ENCODE data around the gene OVAAL.

OVAAL gene

GRCh38 chr1:180600343-180600742 is 41.6 kb downstream of the OVAAL start:
- no peaks in the 10 kb centered on the region for H3K9me2 ChIP-seq (replicated peaks; ENCODE audit: insufficient read depth, low read length)
- H2AFZ ChIP-seq (ENCODE audit: low read depth, low read length, severe bottlenecking) = no peak overlapping the region
- H3K27ac ChIP-seq (ENCODE audit: low read depth, low read length) = no peak overlapping the region
- H3K9me3 ChIP-seq (ENCODE audit: insufficient read depth, low read length) = no peaks in the 10 kb centered on the region
- no peaks in the 10 kb centered on the region for H3F3A ChIP-seq (ENCODE audit: insufficient read depth)
- TF ChIP-seq, protein P1, sequence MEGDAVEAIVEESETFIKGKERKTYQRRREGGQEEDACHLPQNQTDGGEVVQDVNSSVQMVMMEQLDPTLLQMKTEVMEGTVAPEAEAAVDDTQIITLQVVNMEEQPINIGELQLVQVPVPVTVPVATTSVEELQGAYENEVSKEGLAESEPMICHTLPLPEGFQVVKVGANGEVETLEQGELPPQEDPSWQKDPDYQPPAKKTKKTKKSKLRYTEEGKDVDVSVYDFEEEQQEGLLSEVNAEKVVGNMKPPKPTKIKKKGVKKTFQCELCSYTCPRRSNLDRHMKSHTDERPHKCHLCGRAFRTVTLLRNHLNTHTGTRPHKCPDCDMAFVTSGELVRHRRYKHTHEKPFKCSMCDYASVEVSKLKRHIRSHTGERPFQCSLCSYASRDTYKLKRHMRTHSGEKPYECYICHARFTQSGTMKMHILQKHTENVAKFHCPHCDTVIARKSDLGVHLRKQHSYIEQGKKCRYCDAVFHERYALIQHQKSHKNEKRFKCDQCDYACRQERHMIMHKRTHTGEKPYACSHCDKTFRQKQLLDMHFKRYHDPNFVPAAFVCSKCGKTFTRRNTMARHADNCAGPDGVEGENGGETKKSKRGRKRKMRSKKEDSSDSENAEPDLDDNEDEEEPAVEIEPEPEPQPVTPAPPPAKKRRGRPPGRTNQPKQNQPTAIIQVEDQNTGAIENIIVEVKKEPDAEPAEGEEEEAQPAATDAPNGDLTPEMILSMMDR (IDR thresholded peaks at IDR 0.05; ENCODE audit: insufficient read depth, low read length, poor library complexity, severe bottlenecking) = no peak
- no peak for TF ChIP-seq EZH2phosphoT487 (conservative IDR thresholded peaks at IDR 0.05; ENCODE audit: low read length)
- no peaks in the 10 kb centered on the region for H3K36me3 ChIP-seq (ENCODE audit: low read length)
- no peak overlapping the region for H3K4me3 ChIP-seq (ENCODE audit: insufficient read depth, low read length, poor library complexity, severe bottlenecking)
- no peak overlapping the region for H3K4me2 ChIP-seq (ENCODE audit: low read depth, low read length, poor library complexity, severe bottlenecking)
- H4K20me1 ChIP-seq (ENCODE audit: low read depth, low read length) = no peaks in the 10 kb centered on the region
- H3K27me3 ChIP-seq (ENCODE audit: low read length) = no peaks in the 10 kb centered on the region
- no peak overlapping the region for H3K9ac ChIP-seq (ENCODE audit: low read length)
- no peaks in the 10 kb centered on the region for H3K79me2 ChIP-seq (ENCODE audit: insufficient read depth, low read length)

DNA sequence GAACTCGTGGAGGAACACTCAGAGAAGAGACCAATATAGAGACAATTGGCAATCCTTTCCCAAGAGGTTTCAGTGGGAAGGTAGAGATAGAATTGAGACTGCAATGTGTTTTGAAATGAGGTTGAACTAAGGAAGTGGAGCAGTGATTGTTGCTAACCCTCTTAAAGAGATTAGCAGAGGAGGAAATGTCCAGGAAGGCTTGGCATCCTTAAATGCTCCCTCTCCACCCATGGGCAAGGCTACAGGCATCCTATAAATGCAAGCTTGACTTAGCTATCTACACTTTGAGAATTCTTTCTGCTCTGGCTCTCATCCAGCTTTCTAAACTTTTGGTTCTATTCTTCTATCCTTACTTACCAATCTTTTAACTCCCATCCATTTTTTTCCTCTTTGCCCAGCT is 42.7 kb downstream of the OVAAL start:
- Histone ChIP-seq H3K9me3 (ENCODE audit: insufficient read depth, low read length) (no peaks in the 10 kb centered on the region), H3K27ac (ENCODE audit: low read depth, low read length) (no peak overlapping the region), H3K9ac (ENCODE audit: low read length) (no peak overlapping the region), H3K4me3 (ENCODE audit: insufficient read depth, low read length, poor library complexity, severe bottlenecking) (no peak overlapping the region), H3F3A (ENCODE audit: insufficient read depth) (no peaks in the 10 kb centered on the region), H3K9me2 (replicated peaks; ENCODE audit: insufficient read depth, low read length) (no peaks in the 10 kb centered on the region), H4K20me1 (ENCODE audit: low read depth, low read length) (no peaks in the 10 kb centered on the region), H3K79me2 (ENCODE audit: insufficient read depth, low read length) (no peaks in the 10 kb centered on the region), H3K27me3 (ENCODE audit: low read length) (no peaks in the 10 kb centered on the region), H2AFZ (ENCODE audit: low read depth, low read length, severe bottlenecking) (no peak overlapping the region), H3K4me2 (ENCODE audit: low read depth, low read length, poor library complexity, severe bottlenecking) (no peak overlapping the region), H3K36me3 (ENCODE audit: low read length) (no peaks in the 10 kb centered on the region)
- no peak for TF ChIP-seq EZH2phosphoT487 (conservative IDR thresholded peaks at IDR 0.05; ENCODE audit: low read length)
- TF ChIP-seq, protein P1 (IDR thresholded peaks at IDR 0.05; ENCODE audit: insufficient read depth, low read length, poor library complexity, severe bottlenecking) = no peak

DNA sequence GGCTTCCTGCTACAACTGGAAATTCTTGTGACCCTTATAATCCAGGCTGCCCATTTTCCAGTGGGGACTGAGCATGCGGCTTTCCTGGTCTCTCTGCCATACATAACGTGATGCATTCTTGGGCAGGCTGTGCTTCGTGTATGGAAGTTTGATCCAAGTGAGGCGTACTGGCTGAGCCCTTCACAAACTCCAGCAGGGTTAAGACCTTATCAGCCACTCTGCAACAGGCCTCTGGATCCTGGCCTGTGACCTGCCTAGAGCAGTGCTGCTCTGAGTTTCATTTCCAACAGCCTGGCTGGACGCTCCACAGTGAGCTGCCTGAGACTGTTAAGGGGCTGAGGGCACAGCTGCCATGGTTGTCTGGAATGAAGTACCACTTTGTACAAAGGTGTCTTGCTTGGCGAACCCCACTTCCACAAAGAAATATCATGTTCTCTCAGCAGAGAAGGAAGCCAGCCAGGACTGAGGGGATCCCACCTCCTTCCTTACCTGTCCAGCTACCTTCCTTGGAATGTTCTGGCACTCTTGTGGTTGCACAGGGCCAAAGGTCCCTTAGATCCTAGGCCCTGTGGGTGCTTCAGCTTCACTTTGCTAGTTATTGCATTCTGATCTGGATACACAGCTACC is 44.6 kb downstream of the OVAAL start:
- H3K36me3 ChIP-seq (ENCODE audit: low read length) = no peaks in the 10 kb centered on the region
- H2AFZ ChIP-seq (ENCODE audit: low read depth, low read length, severe bottlenecking) = no peak overlapping the region
- no peaks in the 10 kb centered on the region for H3K9me2 ChIP-seq (replicated peaks; ENCODE audit: insufficient read depth, low read length)
- no peaks in the 10 kb centered on the region for H3K27me3 ChIP-seq (ENCODE audit: low read length)
- H3K9me3 ChIP-seq (ENCODE audit: insufficient read depth, low read length) = no peaks in the 10 kb centered on the region
- no peak overlapping the region for H3K9ac ChIP-seq (ENCODE audit: low read length)
- H3K79me2 ChIP-seq (ENCODE audit: insufficient read depth, low read length) = no peaks in the 10 kb centered on the region
- H3F3A ChIP-seq (ENCODE audit: insufficient read depth) = no peaks in the 10 kb centered on the region
- H3K27ac ChIP-seq (ENCODE audit: low read depth, low read length) = no peak overlapping the region
- no peak overlapping the region for H3K4me2 ChIP-seq (ENCODE audit: low read depth, low read length, poor library complexity, severe bottlenecking)
- H3K4me3 ChIP-seq (ENCODE audit: insufficient read depth, low read length, poor library complexity, severe bottlenecking) = no peak overlapping the region
- TF ChIP-seq, protein P1 (IDR thresholded peaks at IDR 0.05; ENCODE audit: insufficient read depth, low read length, poor library complexity, severe bottlenecking) = no peak
- TF ChIP-seq EZH2phosphoT487 (conservative IDR thresholded peaks at IDR 0.05; ENCODE audit: low read length) = no peak
- no peaks in the 10 kb centered on the region for H4K20me1 ChIP-seq (ENCODE audit: low read depth, low read length)

Data from SU-DHL-6 (cell line).